Liver (tissue), 9 donors: Measurements from ENCODE around the gene TCEA2. TPM values are rescaled to one million over a fixed set of nuclear protein-coding genes. Genes with fewer than 3 reads are reported as not detected.

Experiments
- DNase-seq: peaks from one replicate; pipeline ENCODE4 v3.0.0-alpha.2; 2017; ENCODE audit warnings: low spot score
- H3K27ac ChIP-seq, 2 donors: one replicate each; pipeline ENCODE4 v1.7.0; 2013; ENCODE audit warnings: inconsistent platforms in 2 of 2, low read length in 2 of 2, control low read depth in 1 of 2, low read depth in 1 of 2, mild to moderate bottlenecking in 1 of 2
- H3K27me3 ChIP-seq, 4 donors: one replicate each; pipeline versions ENCODE4 v1.6.1 to v1.7.0; 2013; ENCODE audit warnings: low read length in 3 of 4, inconsistent platforms in 1 of 4, mild to moderate bottlenecking in 1 of 4, moderate library complexity in 1 of 4; ENCODE audit not compliant: control insufficient read depth in 4 of 4, insufficient read depth in 4 of 4
- H3K36me3 ChIP-seq, 4 donors: one replicate each; pipeline versions ENCODE4 v1.6.1 to v1.7.0; 2013; ENCODE audit warnings: low read length in 3 of 4, mild to moderate bottlenecking in 3 of 4, low read depth in 1 of 4, moderate library complexity in 1 of 4; ENCODE audit not compliant: control insufficient read depth in 4 of 4, insufficient read depth in 3 of 4
- H3K4me1 ChIP-seq, 4 donors: one replicate each; pipeline versions ENCODE4 v1.6.1 to v1.7.0; 2013; ENCODE audit warnings: low read length in 3 of 4, mild to moderate bottlenecking in 3 of 4, moderate library complexity in 1 of 4; ENCODE audit not compliant: control insufficient read depth in 4 of 4, insufficient read depth in 4 of 4
- H3K4me3 ChIP-seq, 3 donors: one replicate each; pipeline versions ENCODE4 v1.6.1 to v1.7.0; 2013; ENCODE audit warnings: low read length in 3 of 3, control low read depth in 1 of 3, low read depth in 1 of 3, mild to moderate bottlenecking in 1 of 3
- H3K9ac ChIP-seq, 2 donors: one replicate each; pipeline ENCODE4 v1.7.0; 2013; ENCODE audit warnings: low read length in 2 of 2, mild to moderate bottlenecking in 2 of 2, moderate library complexity in 2 of 2, control low read depth in 1 of 2, low read depth in 1 of 2
- H3K9me3 ChIP-seq, 4 donors: one replicate each; pipeline versions ENCODE4 v1.6.1 to v1.7.0; 2013; ENCODE audit warnings: low read length in 3 of 4; ENCODE audit not compliant: control insufficient read depth in 4 of 4
- ATF3 ChIP-seq: IDR thresholded peaks from 2 replicates; pipeline ENCODE4 v1.6.1; 2016; ENCODE audit warnings: antibody characterized with exemption
- CTCF ChIP-seq: fragments of 150-350 bp; IDR thresholded peaks from 2 replicates; pipeline ENCODE4 v1.5.1; 2017; ENCODE audit warnings: improper control_type of control experiment, low read depth, low read length; ENCODE audit not compliant: missing input control
- EGR1 ChIP-seq, 2 donors: IDR thresholded peaks; 2 replicates each; pipeline ENCODE4 v1.6.1; 2016 to 2018; ENCODE audit warnings: antibody characterized with exemption in 2 of 2, low read depth in 2 of 2
- FOXA1 ChIP-seq: IDR thresholded peaks from 2 replicates; pipeline ENCODE4 v1.6.1; 2016; ENCODE audit warnings: antibody characterized with exemption
- FOXA2 ChIP-seq: IDR thresholded peaks from 2 replicates; pipeline ENCODE4 v1.6.1; 2016; ENCODE audit warnings: antibody characterized with exemption
- HNF4A ChIP-seq, 2 donors: conservative IDR thresholded peaks; 2 replicates each; pipeline ENCODE4 v1.6.1; 2016; ENCODE audit warnings: antibody characterized with exemption in 2 of 2, mild to moderate bottlenecking in 2 of 2
- HNF4G ChIP-seq: IDR thresholded peaks from 2 replicates; pipeline ENCODE4 v1.6.1; 2016; ENCODE audit warnings: antibody characterized with exemption
- JUND ChIP-seq, 2 donors: IDR thresholded peaks; 2 replicates each; pipeline ENCODE4 v1.6.1; 2016; ENCODE audit warnings: antibody characterized with exemption in 2 of 2
- MAX ChIP-seq: IDR thresholded peaks from 2 replicates; pipeline ENCODE4 v1.6.1; 2016; ENCODE audit warnings: antibody characterized with exemption
- RAD21 ChIP-seq, 2 donors: IDR thresholded peaks; 2 replicates each; pipeline ENCODE4 v1.6.1; 2016; ENCODE audit warnings: antibody characterized with exemption in 2 of 2, mild to moderate bottlenecking in 2 of 2
- REST ChIP-seq: IDR thresholded peaks from 2 replicates; pipeline ENCODE4 v1.6.1; 2016; ENCODE audit warnings: antibody characterized with exemption, mild to moderate bottlenecking
- RXRA ChIP-seq, 2 donors: IDR thresholded peaks; 2 replicates each; pipeline ENCODE4 v1.6.1; 2017 to 2018; ENCODE audit warnings: antibody characterized with exemption in 2 of 2, mild to moderate bottlenecking in 1 of 2
- SP1 ChIP-seq: IDR thresholded peaks from 2 replicates; pipeline ENCODE4 v1.6.1; 2018; ENCODE audit warnings: antibody characterized with exemption, mild to moderate bottlenecking
- TAF1 ChIP-seq: conservative IDR thresholded peaks from 2 replicates; pipeline ENCODE4 v1.6.1; 2016; ENCODE audit warnings: antibody characterized with exemption, mild to moderate bottlenecking
- ZBTB33 ChIP-seq: IDR thresholded peaks from 2 replicates; pipeline ENCODE4 v1.6.1; 2016; ENCODE audit warnings: antibody characterized with exemption
- WGBS: extraction: QIAGEN DNeasy Blood & Tissue Kit; methylation state at CpG from one replicate; pipeline ENCODE4 v1.1.7; 2013; 5-methylcytosine and 5-hydroxymethylcytosine counted together
- polyA plus RNA-seq, 2 donors: library from polyadenylated mRNA; stranded (reverse) in 1 of 2; unstranded in 1 of 2; fragments of 200-250 nt in 1 of 2; fragments of >200 nt in 1 of 2; fragmentation: Nextera tagmentation in 1 of 2; extraction: Ambion mirVana in 1 of 2; gene quantifications; one replicate each; pipeline versions ENCODE4 v1.2.1 to v1.2.3, GENCODE V29; 2013 to 2015
- total RNA-seq, 2 donors: library from RNA; depleted of rRNA; stranded (reverse); fragments of >200 nt; gene quantifications; one replicate each; pipeline ENCODE4 v1.2.3, GENCODE V29; 2014
- donor health status: healthy.
- donor health status: healthy.
- donor health status: healthy.
- donor health status: healthy.
- donor health status: healthy.

TCEA2 gene
- total and polyA plus RNA-seq, 4 donors, result 4.6 to 22.6 (median 11.8) TPM

GRCh38 chr20:64099086-64099786 is 36.2 kb downstream of the TCEA2 start (continued):
- no peak for TF ChIP-seq FOXA2
- no peak for TF ChIP-seq SP1
- no peak for TF ChIP-seq TAF1

- Histone ChIP-seq H3K4me3 (no peak overlapping the region), H3K27ac (no peak overlapping the region), H3K36me3 (no peaks in the 10 kb centered on the region), H3K9me3 (no peaks in the 10 kb centered on the region), H3K4me1 (peaks cover 0 to 6% (median 3%) of the 10 kb centered on the region in 4 donors), H3K27me3 (peaks cover 0 to 5% (median under 1%) of the 10 kb centered on the region in 4 donors), H3K9ac (no peak overlapping the region)
- DNase-seq, result no peak
- WGBS, result 81% methylated on average over 14 of the region's 14 CpGs
- TF ChIP-seq HNF4A (conservative IDR thresholded peaks at IDR 0.05), result no peak
- TF ChIP-seq CTCF, result no peak
- TF ChIP-seq RAD21 (IDR thresholded peaks at IDR 0.05), result no peak
- TF ChIP-seq SP1, result no peak
- no peak for TF ChIP-seq ATF3
- TF ChIP-seq RXRA (IDR thresholded peaks at IDR 0.05), result no peak
- TF ChIP-seq FOXA1, result no peak
- no peak for TF ChIP-seq HNF4G
- TF ChIP-seq JUND (IDR thresholded peaks at IDR 0.05), result no peak
- no peak for TF ChIP-seq MAX
- TF ChIP-seq REST, result no peak
- no peak for TF ChIP-seq TAF1
- TF ChIP-seq ZBTB33, result no peak
- TF ChIP-seq EGR1 (IDR thresholded peaks at IDR 0.05; ENCODE audit: low read depth in 2 of 2), result no peak
- no peak for TF ChIP-seq FOXA2
These were observed 37.0 kb downstream of the TCEA2 start for GRCh38 chr20:64099880-64100565.
